Thymus (tissue), 11 donors: ENCODE results near the gene PACSIN2. TPM values are rescaled to one million over a fixed set of nuclear protein-coding genes. Genes with fewer than 3 reads are reported as not detected.
A peak's percentile ranks its signal among the peaks of the same experiment; 100 is the strongest.

Experiments used
- DNase-seq, 9 donors: peaks; one replicate each; pipeline ENCODE4 v3.0.0-alpha.2; 2013; ENCODE audit warnings: low spot score in 9 of 9, low read depth in 6 of 9, missing footprints in 1 of 9
- H3K27ac ChIP-seq, 2 donors: one replicate each; pipeline ENCODE4 v1.5.1; 2013; ENCODE audit warnings: control low read depth in 1 of 2, low read depth in 1 of 2, low read length in 1 of 2, mild to moderate bottlenecking in 1 of 2, moderate library complexity in 1 of 2
- H3K27me3 ChIP-seq, 2 donors: one replicate each; pipeline ENCODE4 v1.5.1; 2013; ENCODE audit warnings: low read length in 1 of 2; ENCODE audit not compliant: control insufficient read depth in 2 of 2, insufficient read depth in 1 of 2
- H3K36me3 ChIP-seq, 2 donors: one replicate each; pipeline ENCODE4 v1.5.1; 2013; ENCODE audit warnings: low read length in 1 of 2, mild to moderate bottlenecking in 1 of 2, moderate library complexity in 1 of 2; ENCODE audit not compliant: control insufficient read depth in 2 of 2, insufficient read depth in 2 of 2
- H3K4me1 ChIP-seq, 2 donors: one replicate each; pipeline ENCODE4 v1.5.1; 2013; ENCODE audit warnings: low read length in 2 of 2; ENCODE audit not compliant: control insufficient read depth in 2 of 2, insufficient read depth in 2 of 2
- H3K4me3 ChIP-seq, 2 donors: one replicate each; pipeline ENCODE4 v1.5.1; 2013; ENCODE audit warnings: low read length in 2 of 2, control low read depth in 1 of 2, mild to moderate bottlenecking in 1 of 2
- H3K9me3 ChIP-seq, 2 donors: one replicate each; pipeline ENCODE4 v1.5.1; 2013; ENCODE audit warnings: low read length in 1 of 2, mild to moderate bottlenecking in 1 of 2; ENCODE audit not compliant: control insufficient read depth in 2 of 2, insufficient read depth in 1 of 2
- WGBS: extraction: QIAGEN DNeasy Blood & Tissue Kit; methylation state at CpG from one replicate; pipeline ENCODE4 v1.1.7; 2013; 5-methylcytosine and 5-hydroxymethylcytosine counted together
- polyA plus RNA-seq: library from polyadenylated mRNA; stranded (reverse); fragments of 200-250 nt; gene quantifications from one replicate; pipeline ENCODE4 v1.2.3, GENCODE V29; 2013
- total RNA-seq: library from RNA; stranded (reverse); fragments of 120-200 nt; gene quantifications from one replicate; pipeline ENCODE4 v1.2.4, GENCODE V29; 2013
- donor health status: healthy.

Gene PACSIN2
- total and polyA plus RNA-seq, 2 donors, result 27.0 to 36.0 TPM

- no peak for DNase-seq
- H3K4me3 ChIP-seq, result no peak overlapping the region
- WGBS, result over 99% methylated on average over 5 of the region's 5 CpGs
- no peak overlapping the region for H3K27ac ChIP-seq
- no peaks in the 10 kb centered on the region for H3K36me3 ChIP-seq
- H3K27me3 ChIP-seq, result no peaks in the 10 kb centered on the region
- peaks cover 10 to 23% of the 10 kb centered on the region in 2 donors for H3K4me1 ChIP-seq
- H3K9me3 ChIP-seq, result no peaks in the 10 kb centered on the region
Measured at GRCh38 chr22:43006016-43006505, 8.9 kb downstream of the PACSIN2 start.

GRCh38 chr22:43005106-43005505 lies 9.8 kb downstream of the PACSIN2 start:
- H3K36me3 ChIP-seq, result no peaks in the 10 kb centered on the region
- no peaks in the 10 kb centered on the region for H3K9me3 ChIP-seq
- H3K4me3 ChIP-seq, result no peak overlapping the region
- no peaks in the 10 kb centered on the region for H3K27me3 ChIP-seq
- DNase-seq, result no peak
- peaks cover 11 to 32% of the 10 kb centered on the region in 2 donors for H3K4me1 ChIP-seq
- WGBS, result 97% methylated on average over 2 of the region's 2 CpGs
- H3K27ac ChIP-seq, result no peak overlapping the region

GRCh38 chr22:43004362-43005035 lies 10.4 kb downstream of the PACSIN2 start:
- Histone ChIP-seq H3K27ac (no peak overlapping the region), H3K36me3 (no peaks in the 10 kb centered on the region), H3K4me1 (peaks cover 11 to 34% of the 10 kb centered on the region in 2 donors), H3K27me3 (no peaks in the 10 kb centered on the region), H3K9me3 (peaks cover 0 to 3% of the 10 kb centered on the region in 2 donors), H3K4me3 (no peak overlapping the region)
- WGBS, result 55% methylated on average over 13 of the region's 13 CpGs
- DNase-seq, result no peak

DNA sequence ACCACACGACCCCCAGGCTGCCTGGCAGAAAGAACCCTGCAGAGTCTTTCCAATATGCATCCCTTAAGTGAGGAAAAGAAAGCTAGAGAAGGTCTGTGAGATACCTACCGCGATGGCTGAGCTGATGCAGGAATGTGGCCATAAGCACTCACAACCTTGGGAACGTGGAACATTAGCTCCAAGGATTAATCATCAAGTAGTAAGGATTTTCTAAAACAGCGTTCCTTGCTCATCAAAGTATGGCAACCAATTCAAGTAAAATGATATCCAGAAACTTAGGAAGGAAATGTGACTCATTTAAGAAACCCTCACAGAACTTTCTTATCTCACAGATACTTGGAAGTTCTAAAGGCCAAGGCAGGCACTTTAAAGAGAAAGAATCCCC lies 12.8 kb downstream of the PACSIN2 start:
- 84% methylated on average over 5 of the region's 5 CpGs for WGBS
- H3K27me3 ChIP-seq, result no peaks in the 10 kb centered on the region
- peak overlapping the region in 1 of 2 donors; percentile 11 for H3K27ac ChIP-seq
- H3K4me3 ChIP-seq, result no peak overlapping the region
- no peak for DNase-seq
- H3K4me1 ChIP-seq, result peaks cover 11 to 29% of the 10 kb centered on the region in 2 donors
- H3K36me3 ChIP-seq, result no peaks in the 10 kb centered on the region
- H3K9me3 ChIP-seq, result peaks cover 0 to 10% of the 10 kb centered on the region in 2 donors

- peaks cover 11 to 29% of the 10 kb centered on the region in 2 donors for H3K4me1 ChIP-seq
- peak in 2 of 9 donors; percentile 21 to 22 for DNase-seq
- peak overlapping the region; percentile 26 for H3K27ac ChIP-seq
- H3K9me3 ChIP-seq, result peaks cover 0 to 10% of the 10 kb centered on the region in 2 donors
- no peaks in the 10 kb centered on the region for H3K27me3 ChIP-seq
- 19% methylated on average over 3 of the region's 3 CpGs for WGBS
- no peak overlapping the region for H3K4me3 ChIP-seq
- H3K36me3 ChIP-seq, result no peaks in the 10 kb centered on the region
Measured at GRCh38 chr22:43001271-43002201, 13.4 kb downstream of the PACSIN2 start.

- no peaks in the 10 kb centered on the region for H3K27me3 ChIP-seq
- 82% methylated on average over 8 of the region's 8 CpGs for WGBS
- H3K4me3 ChIP-seq, result no peak overlapping the region
- H3K36me3 ChIP-seq, result no peaks in the 10 kb centered on the region
- no peak overlapping the region for H3K27ac ChIP-seq
- peaks cover 0 to 10% of the 10 kb centered on the region in 2 donors for H3K9me3 ChIP-seq
- H3K4me1 ChIP-seq, result peaks cover 11 to 29% of the 10 kb centered on the region in 2 donors
- no peak for DNase-seq
Measured at GRCh38 chr22:43000441-43001175, 14.3 kb downstream of the PACSIN2 start.

GRCh38 chr22:42997582-42998090 lies 17.3 kb downstream of the PACSIN2 start:
- Histone ChIP-seq H3K4me1 (peaks cover 8 to 33% of the 10 kb centered on the region in 2 donors), H3K9me3 (peaks cover 0 to 10% of the 10 kb centered on the region in 2 donors)

DNA sequence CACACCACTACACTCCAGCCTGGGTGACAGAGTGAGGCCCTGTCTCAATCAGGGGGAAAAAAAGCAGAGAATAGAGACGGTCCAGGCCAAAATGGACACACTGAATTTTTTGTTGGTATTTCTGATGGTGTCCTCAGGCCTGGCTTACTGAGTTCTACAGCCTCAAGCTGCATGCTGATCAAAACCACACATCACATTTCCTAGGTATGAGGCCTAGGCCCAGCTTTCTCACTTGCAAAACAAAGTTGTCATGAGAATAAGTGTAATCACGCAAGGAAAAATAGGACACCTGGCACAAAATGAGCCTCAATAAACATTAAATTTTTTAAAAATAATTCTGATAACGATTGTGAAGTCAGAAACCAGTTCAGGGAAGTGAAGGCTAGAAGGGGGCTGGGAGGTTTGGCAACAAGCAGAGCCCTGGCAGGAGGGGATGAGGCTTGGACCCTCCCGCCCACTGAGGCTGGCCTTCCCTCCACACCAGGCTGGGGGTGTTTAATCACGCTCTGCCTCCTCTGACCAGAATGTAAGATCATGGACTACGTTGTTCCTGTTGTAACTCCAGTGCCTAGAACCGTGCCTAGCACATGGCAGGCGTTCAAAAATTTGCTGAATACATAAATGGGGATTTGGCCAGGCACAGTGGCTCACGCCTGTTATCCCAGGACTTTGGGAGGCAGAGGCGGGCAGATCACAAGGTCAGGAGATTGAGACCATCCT lies 18.1 kb downstream of the PACSIN2 start:
- Histone ChIP-seq H3K4me3 (no peak overlapping the region), H3K4me1 (peaks cover 7 to 29% of the 10 kb centered on the region in 2 donors), H3K27ac (no peak overlapping the region), H3K36me3 (no peaks in the 10 kb centered on the region), H3K27me3 (no peaks in the 10 kb centered on the region), H3K9me3 (peaks cover 0 to 10% of the 10 kb centered on the region in 2 donors)
- no peak for DNase-seq
- WGBS, result 94% methylated on average over 10 of the region's 10 CpGs

More at GRCh38 chr22:42997582-42998090, 17.3 kb downstream of the PACSIN2 start:
- no peak overlapping the region for H3K4me3 ChIP-seq
- no peak overlapping the region for H3K27ac ChIP-seq
- WGBS, result 80% methylated on average over 6 of the region's 6 CpGs
- no peaks in the 10 kb centered on the region for H3K27me3 ChIP-seq
- no peaks in the 10 kb centered on the region for H3K36me3 ChIP-seq
- DNase-seq, result no peak
